GM18502 (cell line): ENCODE measurements around the gene NLRP3.
"Not testable (repeated sequence)": the region's sequence is repeated elsewhere in the genome, so short reads cannot be mapped to it uniquely, and the experiment has no call there.

Experiments used
- ATAC-seq: cut with Tn5 transposase; IDR thresholded peaks from one replicate; pipeline ENCODE4 v1.9.1; 2021; ENCODE audit warnings: mild to moderate bottlenecking; ENCODE audit not compliant: unreplicated experiment, poor library complexity

Gene NLRP3

DNA sequence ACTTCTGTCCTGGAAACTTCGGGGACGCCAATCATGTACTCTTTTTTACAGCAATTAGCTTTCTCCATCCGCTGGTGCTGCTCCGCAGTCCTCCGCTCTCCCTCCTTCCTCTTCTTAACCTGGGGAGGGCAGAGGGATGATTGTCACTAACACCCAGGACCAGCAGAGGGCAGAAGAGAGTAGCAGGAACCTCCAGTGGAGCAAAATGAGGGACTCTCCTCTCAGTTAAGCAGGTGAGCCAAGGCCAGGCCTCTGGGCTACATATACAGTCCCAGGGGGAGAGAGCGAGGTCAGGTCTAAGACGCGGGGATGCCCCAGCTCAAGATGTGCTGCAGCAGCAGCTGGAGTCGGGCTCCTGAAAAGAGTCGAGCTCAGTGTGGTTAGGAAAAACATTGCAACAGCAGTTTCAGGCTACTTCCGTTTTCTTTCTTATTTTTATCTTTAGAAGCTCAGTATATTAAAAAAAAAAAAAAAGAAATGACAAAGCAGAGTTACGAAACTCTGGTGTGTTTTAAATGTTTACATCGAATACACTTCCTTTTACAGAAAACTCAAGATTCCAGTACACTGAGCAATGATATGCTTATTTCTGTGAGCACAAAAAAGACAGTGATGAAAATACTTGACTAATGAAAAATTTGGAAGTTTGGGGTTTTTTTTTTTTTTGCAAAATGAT is 25.7 kb upstream of the NLRP3 start:
- peak; percentile 100 for ATAC-seq

DNA sequence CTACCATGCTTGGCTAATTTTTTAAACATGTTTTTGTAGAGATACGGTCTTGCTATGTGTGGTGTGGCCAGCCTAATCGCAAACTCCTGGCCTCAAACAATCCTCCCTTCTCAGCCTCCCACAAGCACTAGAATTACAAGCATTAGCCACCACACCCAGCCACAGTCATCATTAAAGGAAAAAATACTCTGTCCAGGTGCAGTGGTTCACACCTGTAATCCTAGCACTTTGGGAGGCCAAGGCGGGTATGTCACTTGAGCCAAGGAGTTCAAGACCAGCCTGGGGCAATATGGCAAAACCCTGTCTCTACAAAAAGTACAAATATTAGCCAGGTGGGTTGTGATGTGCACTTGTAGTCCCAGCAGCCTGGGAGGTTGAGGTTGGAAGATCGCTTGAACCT is 25.0 kb upstream of the NLRP3 start:
- ATAC-seq: no peak

DNA sequence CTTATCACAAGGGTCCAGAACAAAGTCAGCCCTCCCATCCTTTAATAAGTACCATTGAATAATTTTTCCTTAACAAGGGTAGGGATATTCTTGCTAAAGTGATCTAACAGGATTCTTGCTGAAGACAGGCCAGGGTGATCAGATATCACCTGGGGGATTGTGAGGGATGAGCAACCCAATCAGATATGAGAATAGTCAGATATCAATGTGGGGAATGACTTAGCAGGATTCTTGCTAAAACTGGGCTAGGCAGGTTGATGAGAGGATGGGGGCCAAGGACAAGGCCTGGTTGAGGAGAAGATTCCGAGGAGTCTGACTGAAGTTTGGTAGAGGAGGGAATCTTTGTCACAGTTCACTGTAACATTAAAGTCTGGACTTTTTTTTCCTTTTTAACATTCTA is 23.9 kb upstream of the NLRP3 start:
- ATAC-seq: no peak

DNA sequence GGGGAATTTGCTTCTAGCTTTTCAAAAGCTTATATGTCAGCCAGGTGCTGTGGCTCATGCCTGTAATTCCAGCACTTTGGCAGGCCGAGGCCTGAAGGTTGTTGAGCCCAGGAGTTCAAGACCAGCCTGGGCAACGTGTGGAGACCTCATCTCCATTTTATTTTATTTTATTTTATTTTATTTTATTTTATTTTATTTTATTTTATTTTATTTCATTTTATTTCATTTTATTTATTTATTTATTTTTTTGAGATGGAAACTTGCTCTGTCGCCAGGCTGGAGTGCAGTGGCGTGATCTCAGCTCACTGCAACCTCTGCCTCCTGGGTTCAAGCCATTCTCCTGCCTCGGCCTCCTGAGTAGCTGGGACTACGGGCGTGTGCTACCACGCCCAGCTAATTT is 20.9 kb upstream of the NLRP3 start:
- not testable (repeated sequence) for ATAC-seq

DNA sequence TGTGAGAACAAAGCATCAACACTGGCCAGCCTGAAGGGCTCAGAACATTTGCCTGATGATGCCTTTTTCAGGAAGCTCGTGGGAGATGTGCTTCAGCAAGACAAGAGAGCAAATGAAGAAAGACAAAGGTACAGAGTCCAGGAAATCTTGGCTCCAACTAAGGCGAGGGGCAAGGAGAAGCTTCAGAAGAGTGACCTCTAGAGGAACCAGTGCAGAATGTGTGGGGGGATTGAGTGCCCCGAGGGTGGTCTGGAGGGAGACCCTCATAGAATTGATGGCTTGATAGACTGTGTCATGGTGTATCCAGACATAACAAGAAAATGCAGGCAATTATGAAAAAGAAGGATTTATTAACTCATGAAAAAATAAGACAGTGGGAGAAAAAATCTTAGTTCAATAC is 15.3 kb upstream of the NLRP3 start:
- no peak for ATAC-seq

DNA sequence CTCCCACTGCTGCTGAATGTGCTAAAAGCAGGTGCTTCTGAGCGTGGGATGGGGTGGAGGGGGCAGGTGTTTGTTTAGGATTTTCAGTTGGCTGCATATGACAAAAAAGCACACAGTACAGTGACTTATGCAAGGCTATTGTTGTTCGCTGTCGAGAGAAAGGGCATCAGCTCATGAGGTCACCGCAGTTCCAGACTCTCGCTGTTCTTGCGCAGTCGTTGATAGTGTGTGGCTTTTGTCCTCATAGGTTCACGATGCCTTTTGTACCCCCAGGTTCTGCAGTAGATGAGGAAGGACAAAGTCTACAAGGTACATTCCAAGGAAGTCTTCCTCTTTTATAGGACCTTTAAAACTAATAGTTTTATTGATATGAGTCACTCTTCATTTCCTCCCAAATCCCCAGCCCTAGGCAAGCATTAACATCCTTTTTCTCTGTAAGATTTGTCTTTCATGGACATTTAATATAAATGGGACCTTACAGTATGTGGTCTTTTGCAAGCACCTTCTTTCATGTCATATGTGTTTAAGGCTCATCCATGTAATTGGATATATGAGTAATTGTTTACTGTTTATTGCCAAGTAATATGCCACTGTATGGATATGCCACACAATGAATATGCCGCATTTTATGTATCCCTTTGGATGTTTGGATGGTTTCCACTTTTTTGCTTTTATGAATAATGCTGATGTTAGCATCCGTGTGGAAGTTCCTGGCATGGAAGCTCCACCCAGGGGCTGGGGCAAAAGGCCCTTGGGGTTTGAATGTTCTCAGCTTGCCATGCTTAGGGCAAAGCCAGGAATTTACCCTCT is 14.5 kb upstream of the NLRP3 start:
- ATAC-seq: no peak

GRCh38 chr1:247402120-247402675 is 13.8 kb upstream of the NLRP3 start:
- no peak for ATAC-seq

DNA sequence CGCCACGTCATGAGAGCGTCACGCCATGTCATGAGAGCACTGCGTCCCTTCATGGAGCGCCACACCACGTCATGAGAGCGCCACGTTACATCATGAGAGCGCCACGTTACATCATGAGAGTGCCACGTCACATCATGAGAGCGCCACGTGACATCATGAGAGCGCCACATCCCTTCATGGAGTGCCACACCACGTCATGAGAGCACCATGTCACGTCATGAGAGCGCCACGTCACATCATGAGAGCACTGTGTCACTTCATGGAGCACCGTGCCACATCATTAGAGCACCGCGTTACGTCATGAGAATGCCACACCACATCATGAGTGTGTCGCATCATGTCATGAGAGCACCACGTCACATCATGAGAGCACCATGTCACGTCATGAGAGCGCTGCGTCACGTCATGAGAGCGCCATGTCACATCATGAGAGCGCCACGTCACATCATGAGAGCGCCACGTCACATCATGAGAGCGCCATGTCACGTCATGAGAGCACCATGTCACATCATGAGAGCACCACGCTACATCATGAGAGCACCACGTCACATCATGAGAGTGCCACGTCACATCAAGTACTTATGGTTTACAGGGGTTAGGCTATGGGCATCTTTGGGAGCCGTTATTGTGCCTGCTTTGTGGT is 9.8 kb upstream of the NLRP3 start:
- ATAC-seq: no peak

DNA sequence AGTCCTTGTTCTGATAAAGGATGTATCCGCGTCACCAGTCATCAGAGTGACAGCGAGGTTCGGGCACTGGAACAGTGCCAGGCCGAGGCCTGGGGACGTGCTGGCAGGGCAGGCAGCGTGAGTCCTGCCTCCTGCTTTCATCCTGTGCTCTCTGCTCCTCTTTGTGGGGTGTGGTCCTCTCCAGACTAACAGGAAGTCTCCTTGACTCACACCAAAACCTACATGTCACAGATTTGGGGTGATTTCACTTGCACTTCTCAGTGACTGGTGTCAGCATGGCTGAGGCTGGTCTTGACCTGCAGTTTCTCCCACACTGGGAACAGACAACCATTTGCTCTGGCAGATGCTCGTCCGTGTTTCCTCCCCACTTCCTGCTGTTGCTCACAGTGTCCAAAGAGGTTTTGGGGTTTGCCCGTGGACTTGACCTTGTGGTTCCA is 8.8 kb upstream of the NLRP3 start:
- ATAC-seq: peak; percentile 85

GRCh38 chr1:247408100-247408499 is 7.9 kb upstream of the NLRP3 start:
- no peak for ATAC-seq

GRCh38 chr1:247409869-247410544 is 6.0 kb upstream of the NLRP3 start:
- peak; percentile 83 for ATAC-seq

GRCh38 chr1:247411621-247412327 is 4.2 kb upstream of the NLRP3 start:
- ATAC-seq: no peak

DNA sequence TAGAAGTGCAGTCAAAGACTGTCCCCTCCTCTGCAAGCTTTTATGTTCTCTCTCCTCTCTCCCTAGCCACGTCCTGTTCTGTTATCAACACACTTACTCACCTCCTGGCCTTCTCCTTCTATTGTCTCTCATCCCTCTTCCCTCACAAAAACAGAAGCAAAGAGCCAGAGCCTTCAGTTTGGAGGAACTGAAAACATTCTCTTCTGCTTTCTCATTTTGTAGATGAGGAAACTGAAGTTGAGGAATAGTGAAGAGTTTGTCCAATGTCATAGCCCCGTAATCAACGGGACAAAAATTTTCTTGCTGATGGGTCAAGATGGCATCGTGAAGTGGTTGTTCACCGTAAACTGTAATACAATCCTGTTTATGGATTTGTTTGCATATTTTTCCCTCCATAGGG is 1.9 kb downstream of the NLRP3 start:
- no peak for ATAC-seq

- ATAC-seq: no peak
These were observed 3.4 kb downstream of the NLRP3 start for GRCh38 chr1:247419336-247419735.

DNA sequence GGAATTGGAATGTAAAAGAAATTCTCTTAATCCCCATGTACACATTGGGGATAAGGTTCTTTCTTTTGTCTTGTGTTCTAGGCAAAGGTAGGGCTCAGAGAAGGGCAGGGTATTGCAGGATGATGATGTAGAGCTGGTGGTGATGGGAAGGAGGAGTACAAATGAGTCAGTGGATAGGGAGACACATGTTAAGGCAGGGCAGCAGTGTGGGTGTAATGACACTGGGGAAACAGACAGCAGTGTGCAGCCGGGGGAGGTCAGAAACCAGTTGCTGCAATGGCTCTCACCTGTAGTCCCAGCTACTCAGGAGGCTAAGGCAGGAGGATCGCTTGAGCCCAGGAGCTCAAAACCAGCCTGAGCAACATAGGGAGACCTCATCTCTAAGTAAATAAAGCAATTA is 5.1 kb downstream of the NLRP3 start:
- no peak for ATAC-seq

- ATAC-seq: no peak
These were observed 13.5 kb downstream of the NLRP3 start for GRCh38 chr1:247429496-247429895.

GRCh38 chr1:247430434-247430833 is 14.5 kb downstream of the NLRP3 start:
- peak; percentile 48 for ATAC-seq

- no peak for ATAC-seq
These were observed 15.7 kb downstream of the NLRP3 start for GRCh38 chr1:247431643-247432042.

- ATAC-seq: no peak
These were observed 18.0 kb downstream of the NLRP3 start for GRCh38 chr1:247434005-247434404.
